Gastrocnemius medialis (tissue), 4 donors: Measurements from ENCODE around the gene RTEL1. TPM values are rescaled to one million over a fixed set of nuclear protein-coding genes. Genes with fewer than 3 reads are reported as not detected.

Experiments used
- ATAC-seq, 2 donors: fragments of 150-250 bp; one replicate each; pipeline ENCODE4 v1.9.1; 2016
- DNase-seq, 2 donors: peaks; one replicate each; pipeline ENCODE4 v3.0.0-alpha.2; 2019
- H3K27ac ChIP-seq, 4 donors: fragments of 200-600 bp; sonication (generic); 1 replicate in 1 of 4; 2 replicates in 3 of 4; pipeline ENCODE4 v1.5.1; 2016 to 2018; ENCODE audit warnings: mild to moderate bottlenecking in 2 of 4, moderate library complexity in 1 of 4
- H3K27me3 ChIP-seq, 3 donors: fragments of 200-600 bp; sonication (generic) in 2 of 3; 1 replicate in 1 of 3; 2 replicates in 2 of 3; pipeline versions ENCODE4 v1.5.1 to v1.6.0; 2016 to 2019; ENCODE audit warnings: mild to moderate bottlenecking in 1 of 3, moderate library complexity in 1 of 3
- H3K36me3 ChIP-seq, 2 donors: fragments of 200-600 bp; sonication (generic) in 1 of 2; one replicate each; pipeline ENCODE4 v1.5.1; 2017 to 2018
- H3K4me1 ChIP-seq, 2 donors: fragments of 200-600 bp; sonication (generic) in 1 of 2; one replicate each; pipeline ENCODE4 v1.5.1; 2016 to 2017; ENCODE audit warnings: mild to moderate bottlenecking in 2 of 2
- H3K4me3 ChIP-seq, 4 donors: fragments of 200-600 bp; sonication (generic) in 3 of 4; 1 replicate in 1 of 4; 2 replicates in 3 of 4; pipeline ENCODE4 v1.5.1; 2016 to 2019; ENCODE audit warnings: mild to moderate bottlenecking in 2 of 4
- H3K9me3 ChIP-seq, 3 donors: fragments of 200-600 bp; sonication (generic) in 2 of 3; 1 replicate in 1 of 3; 2 replicates in 2 of 3; pipeline ENCODE4 v1.5.1; 2016 to 2019
- POLR2A ChIP-seq, 2 donors: fragments of 450-650 bp; IDR thresholded peaks; one replicate each; pipeline ENCODE4 v1.6.1; 2017; ENCODE audit warnings: antibody characterized with exemption in 2 of 2, mild to moderate bottlenecking in 2 of 2, moderate library complexity in 2 of 2
- in situ Hi-C, 4 donors: fragments of 200-750 bp; cut with MboI; loops; one replicate each; pipeline versions ENCODE4 v1.15.0 to v1.8.0; 2017; ENCODE audit warnings: low sequenced_read_pairs in 4 of 4
- intact Hi-C: fragments of 100-400 bp; cut with DNase I; formaldehyde crosslinking; loops from one replicate; pipeline ENCODE4 v1.15.1; 2023; ENCODE audit warnings: low total_unique reads
- total RNA-seq, 4 donors: library from RNA; depleted of rRNA; stranded (reverse); fragments of >200 nt; gene quantifications; one replicate each; pipeline versions ENCODE4 v1.1.0 to v1.2.3, GENCODE V29; 2016
- TF ChIP-seq, protein P1 (sequence below), 5 experiments: fragments of 450-650 bp in 3 of 5; fragments of 200-600 bp in 2 of 5; sonication (generic) in 2 of 5; IDR thresholded peaks in 4 of 5; conservative IDR thresholded peaks in 1 of 5; 1 replicate in 4 of 5; 2 replicates in 1 of 5; pipeline ENCODE4 v1.5.1; 2016 to 2019; ENCODE audit warnings: antibody characterized with exemption in 5 of 5, mild to moderate bottlenecking in 3 of 5, moderate library complexity in 3 of 5

RTEL1 gene
- total RNA-seq, 4 donors from 2014 or later, result 2.4 to 9.1 (median 6.0) TPM

DNA sequence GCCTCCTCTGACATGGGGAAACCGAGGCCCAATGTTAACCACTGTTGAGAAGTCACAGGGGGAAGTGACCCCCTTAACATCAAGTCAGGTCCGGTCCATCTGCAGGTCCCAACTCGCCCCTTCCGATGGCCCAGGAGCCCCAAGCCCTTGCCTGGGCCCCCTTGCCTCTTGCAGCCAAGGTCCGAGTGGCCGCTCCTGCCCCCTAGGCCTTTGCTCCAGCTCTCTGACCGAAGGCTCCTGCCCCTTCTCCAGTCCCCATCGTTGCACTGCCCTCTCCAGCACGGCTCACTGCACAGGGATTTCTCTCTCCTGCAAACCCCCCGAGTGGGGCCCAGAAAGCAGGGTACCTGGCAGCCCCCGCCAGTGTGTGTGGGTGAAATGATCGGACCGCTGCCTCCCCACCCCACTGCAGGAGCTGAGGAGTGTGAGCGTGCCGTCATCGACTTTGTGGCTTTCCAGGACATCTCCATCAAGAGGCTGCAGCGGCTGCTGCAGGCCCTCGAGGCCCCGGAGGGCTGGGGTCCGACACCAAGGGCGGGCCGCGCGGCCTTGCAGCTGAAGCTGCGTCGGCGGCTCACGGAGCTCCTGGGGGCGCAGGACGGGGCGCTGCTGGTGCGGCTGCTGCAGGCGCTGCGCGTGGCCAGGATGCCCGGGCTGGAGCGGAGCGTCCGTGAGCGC lies 39.9 kb downstream of the RTEL1 start:
- Histone ChIP-seq H3K27me3 (no peaks in the 10 kb centered on the region), H3K36me3 (peaks cover 0 to 7% of the 10 kb centered on the region in 2 donors), H3K27ac (peak overlapping the region in 1 of 4 donors; percentile 76), H3K9me3 (no peaks in the 10 kb centered on the region), H3K4me3 (no peak overlapping the region), H3K4me1 (peaks cover 30 to 32% of the 10 kb centered on the region in 2 donors)
- intact Hi-C loops, result no loop called here
- TF ChIP-seq, protein P1, sequence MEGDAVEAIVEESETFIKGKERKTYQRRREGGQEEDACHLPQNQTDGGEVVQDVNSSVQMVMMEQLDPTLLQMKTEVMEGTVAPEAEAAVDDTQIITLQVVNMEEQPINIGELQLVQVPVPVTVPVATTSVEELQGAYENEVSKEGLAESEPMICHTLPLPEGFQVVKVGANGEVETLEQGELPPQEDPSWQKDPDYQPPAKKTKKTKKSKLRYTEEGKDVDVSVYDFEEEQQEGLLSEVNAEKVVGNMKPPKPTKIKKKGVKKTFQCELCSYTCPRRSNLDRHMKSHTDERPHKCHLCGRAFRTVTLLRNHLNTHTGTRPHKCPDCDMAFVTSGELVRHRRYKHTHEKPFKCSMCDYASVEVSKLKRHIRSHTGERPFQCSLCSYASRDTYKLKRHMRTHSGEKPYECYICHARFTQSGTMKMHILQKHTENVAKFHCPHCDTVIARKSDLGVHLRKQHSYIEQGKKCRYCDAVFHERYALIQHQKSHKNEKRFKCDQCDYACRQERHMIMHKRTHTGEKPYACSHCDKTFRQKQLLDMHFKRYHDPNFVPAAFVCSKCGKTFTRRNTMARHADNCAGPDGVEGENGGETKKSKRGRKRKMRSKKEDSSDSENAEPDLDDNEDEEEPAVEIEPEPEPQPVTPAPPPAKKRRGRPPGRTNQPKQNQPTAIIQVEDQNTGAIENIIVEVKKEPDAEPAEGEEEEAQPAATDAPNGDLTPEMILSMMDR (IDR thresholded peaks at IDR 0.05 in 4 of 5, conservative IDR thresholded peaks at IDR 0.05 in 1 of 5), result no peak
- no peak for ATAC-seq
- peak in 1 of 2 donors; percentile 11 for DNase-seq
- in situ Hi-C loops, result no loop called here

GRCh38 chr20:63698739-63699465 lies 40.8 kb downstream of the RTEL1 start:
- DNase-seq (peak in 1 of 2 donors; percentile 59), ATAC-seq (peak; percentile 24 to 37)
- Histone ChIP-seq H3K36me3 (peaks cover 0 to 4% of the 10 kb centered on the region in 2 donors), H3K4me3 (peak overlapping the region in 1 of 4 donors; percentile 11), H3K9me3 (no peaks in the 10 kb centered on the region), H3K27me3 (no peaks in the 10 kb centered on the region), H3K27ac (peak overlapping the region; percentile 58 to 76 (median 62)), H3K4me1 (peaks cover 30 to 32% of the 10 kb centered on the region in 2 donors)
- intact Hi-C loops (no loop called here), in situ Hi-C loops (no loop called here)
- TF ChIP-seq POLR2A (IDR thresholded peaks at IDR 0.05), result peak in 1 of 2 donors; percentile 17
- TF ChIP-seq, protein P1 (IDR thresholded peaks at IDR 0.05 in 4 of 5, conservative IDR thresholded peaks at IDR 0.05 in 1 of 5), result no peak

GRCh38 chr20:63699466-63700198 lies 41.5 kb downstream of the RTEL1 start:
- in situ Hi-C loops, result no loop called here
- peaks cover 30 to 32% of the 10 kb centered on the region in 2 donors for H3K4me1 ChIP-seq
- intact Hi-C loops, result no loop called here
- DNase-seq (peak in 1 of 2 donors; percentile 13), ATAC-seq (no peak)
- no peak overlapping the region for H3K4me3 ChIP-seq
- H3K36me3 ChIP-seq, result peaks cover 0 to 6% of the 10 kb centered on the region in 2 donors
- H3K27me3 ChIP-seq, result no peaks in the 10 kb centered on the region
- no peak for TF ChIP-seq POLR2A (IDR thresholded peaks at IDR 0.05)
- TF ChIP-seq, protein P1 (IDR thresholded peaks at IDR 0.05 in 4 of 5, conservative IDR thresholded peaks at IDR 0.05 in 1 of 5), result no peak
- no peaks in the 10 kb centered on the region for H3K9me3 ChIP-seq
- H3K27ac ChIP-seq, result peak overlapping the region; percentile 58 to 76 (median 62)

DNA sequence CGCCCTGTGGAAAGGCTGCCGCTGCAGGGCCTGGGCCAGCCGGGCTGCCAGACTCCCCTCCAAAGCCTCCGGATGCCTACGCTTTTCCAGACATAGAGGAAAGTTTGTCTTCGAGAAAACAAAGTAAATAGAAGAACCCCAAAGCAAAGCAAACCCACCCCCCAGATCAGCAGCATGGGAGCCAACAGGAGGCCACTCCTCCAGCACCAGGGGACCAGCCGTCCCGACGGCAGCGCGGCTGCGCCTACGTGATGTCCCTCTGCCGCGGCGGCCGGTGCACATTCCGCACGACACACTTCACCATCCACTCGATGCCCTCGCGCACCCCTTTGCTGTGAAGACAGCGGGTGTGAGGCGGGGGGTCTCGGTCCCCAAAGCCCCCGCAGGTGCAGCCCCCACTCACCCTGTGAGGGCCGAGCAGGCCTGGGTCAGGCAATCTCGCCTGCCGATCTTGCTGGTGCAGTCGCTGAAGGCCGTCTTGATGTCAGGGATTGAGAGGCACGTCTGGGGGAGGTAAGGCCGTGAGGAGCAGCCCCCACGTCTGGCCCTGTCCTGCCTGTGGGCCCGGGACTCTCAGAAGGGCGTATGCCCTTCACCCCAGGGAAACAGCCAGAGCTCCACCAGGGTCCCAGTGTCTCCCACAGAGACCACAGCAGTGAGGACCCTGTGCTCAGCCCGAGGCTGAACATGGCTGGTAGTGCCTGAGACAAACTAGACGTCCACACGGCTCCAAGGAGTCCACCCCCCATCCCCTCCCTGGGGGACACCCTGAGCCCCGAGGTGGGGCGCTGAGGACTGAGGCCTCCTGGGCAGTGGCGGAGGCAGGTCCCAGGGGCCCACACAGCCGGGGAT lies 42.3 kb downstream of the RTEL1 start:
- Histone ChIP-seq H3K9me3 (no peaks in the 10 kb centered on the region), H3K27me3 (no peaks in the 10 kb centered on the region), H3K27ac (peak overlapping the region in 2 of 4 donors; percentile 65 to 76), H3K36me3 (peaks cover 0 to 14% of the 10 kb centered on the region in 2 donors), H3K4me1 (peaks cover 30 to 32% of the 10 kb centered on the region in 2 donors), H3K4me3 (no peak overlapping the region)
- in situ Hi-C loops (no loop called here), intact Hi-C loops (no loop called here)
- ATAC-seq (no peak), DNase-seq (peak in 1 of 2 donors; percentile 15)
- TF ChIP-seq, protein P1 (IDR thresholded peaks at IDR 0.05 in 4 of 5, conservative IDR thresholded peaks at IDR 0.05 in 1 of 5), result no peak
- TF ChIP-seq POLR2A (IDR thresholded peaks at IDR 0.05), result no peak
